Kidney (tissue), 14 donors: ENCODE results near the gene FAM83E. TPM values are rescaled to one million over a fixed set of nuclear protein-coding genes. Genes with fewer than 3 reads are reported as not detected.

ENCODE experiments used
- DNase-seq, 5 donors: peaks; one replicate each; pipeline ENCODE4 v3.0.0-alpha.2; 2013 to 2020
- FAIRE-seq: peaks from 2 replicates; lab custom pipeline; 2012; peaks lifted over from hg19 to GRCh38; lab: Jason Lieb, UNC
- H3K27ac ChIP-seq, 2 donors: one replicate each; pipeline ENCODE4 v1.7.0; 2013; ENCODE audit warnings: low read depth in 2 of 2, low read length in 2 of 2, inconsistent platforms in 1 of 2
- H3K27me3 ChIP-seq: one replicate; pipeline ENCODE4 v1.7.1; 2013; ENCODE audit warnings: low read length, inconsistent platforms; ENCODE audit not compliant: control insufficient read depth, insufficient read depth
- H3K36me3 ChIP-seq, 3 donors: one replicate each; pipeline versions ENCODE4 v1.7.0 to v1.7.1; 2013; ENCODE audit warnings: low read length in 3 of 3, control low read depth in 1 of 3, inconsistent platforms in 1 of 3; ENCODE audit not compliant: insufficient read depth in 3 of 3, control insufficient read depth in 2 of 3
- H3K4me1 ChIP-seq, 3 donors: one replicate each; pipeline versions ENCODE4 v1.7.0 to v1.7.1; 2013; ENCODE audit warnings: low read length in 3 of 3, inconsistent platforms in 1 of 3, low read depth in 1 of 3; ENCODE audit not compliant: control insufficient read depth in 2 of 3, insufficient read depth in 2 of 3
- H3K4me3 ChIP-seq, 3 donors: one replicate each; pipeline versions ENCODE4 v1.7.0 to v1.8.1; 2013; ENCODE audit warnings: low read length in 3 of 3, control low read depth in 1 of 3, inconsistent platforms in 1 of 3
- H3K9ac ChIP-seq, 3 donors: one replicate each; pipeline versions ENCODE4 v1.7.0 to v1.7.1; 2013; ENCODE audit warnings: low read length in 3 of 3, control low read depth in 1 of 3, inconsistent platforms in 1 of 3
- H3K9me3 ChIP-seq, 3 donors: one replicate each; pipeline versions ENCODE4 v1.7.0 to v1.7.1; 2013; ENCODE audit warnings: low read length in 3 of 3, control low read depth in 1 of 3, inconsistent platforms in 1 of 3; ENCODE audit not compliant: control insufficient read depth in 2 of 3, insufficient read depth in 1 of 3
- intact Hi-C: fragments of 100-400 bp; cut with DNase I; formaldehyde crosslinking; loops from one replicate; pipeline ENCODE4 v1.11.1; 2022
- polyA plus RNA-seq: library from polyadenylated mRNA; stranded (reverse); fragments of 350-450 nt; fragmentation: Illumina TruSeq; extraction: RNeasy Lipid Tissue Mini Kit (QIAGEN cat#74804); gene quantifications from one replicate; pipeline ENCODE4 v1.2.3, GENCODE V29; 2014; ENCODE audit warnings: low read depth, low replicate concordance; ENCODE audit not compliant: insufficient read depth
- total RNA-seq: library from RNA; stranded (reverse); fragmentation: NEBNext Ultra II Directional; extraction: Animal tissue kit (Norgen Biotek cat#: 25700); gene quantifications from one replicate; pipeline ENCODE4 v1.2.1, GENCODE V29; 2021
- TF ChIP-seq, protein P1 (sequence below): IDR thresholded peaks from 3 replicates; pipeline ENCODE4 v1.5.1; 2012; ENCODE audit warnings: mild to moderate bottlenecking, moderate library complexity, borderline replicate concordance; ENCODE audit not compliant: insufficient read depth; ENCODE audit errors: extremely low read depth
- donor health status: control.
- donor health status: control.
- donor health status: control.
- donor health status: control.
- donor health status: control.
- donor health status: DM: yes; HTN: yes; CAD: no.
- donor health status: Normal renal cell carcinoma (clear cell type).

FAM83E gene
- total and polyA plus RNA-seq, 2 donors from 2014 or later = 0.41 to 15.9 TPM

DNA sequence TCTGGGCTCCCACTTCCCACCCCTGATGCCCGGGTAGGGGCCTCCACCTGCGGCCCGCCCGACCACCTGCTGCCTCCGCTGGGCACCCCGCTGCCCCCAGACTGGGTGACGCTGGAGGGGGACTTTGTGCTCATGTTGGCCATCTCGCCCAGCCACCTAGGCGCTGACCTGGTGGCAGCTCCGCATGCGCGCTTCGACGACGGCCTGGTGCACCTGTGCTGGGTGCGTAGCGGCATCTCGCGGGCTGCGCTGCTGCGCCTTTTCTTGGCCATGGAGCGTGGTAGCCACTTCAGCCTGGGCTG lies 14.4 kb upstream of the FAM83E start:
- H3K27me3 ChIP-seq = no peaks in the 10 kb centered on the region
- intact Hi-C loops = no loop called here
- FAIRE-seq (no peak), DNase-seq (peak in 1 of 5 donors; percentile 80)
- H3K9me3 ChIP-seq = no peaks in the 10 kb centered on the region
- H3K36me3 ChIP-seq = peaks cover 0 to 6% (median 5%) of the 10 kb centered on the region in 3 donors
- TF ChIP-seq, protein P1, sequence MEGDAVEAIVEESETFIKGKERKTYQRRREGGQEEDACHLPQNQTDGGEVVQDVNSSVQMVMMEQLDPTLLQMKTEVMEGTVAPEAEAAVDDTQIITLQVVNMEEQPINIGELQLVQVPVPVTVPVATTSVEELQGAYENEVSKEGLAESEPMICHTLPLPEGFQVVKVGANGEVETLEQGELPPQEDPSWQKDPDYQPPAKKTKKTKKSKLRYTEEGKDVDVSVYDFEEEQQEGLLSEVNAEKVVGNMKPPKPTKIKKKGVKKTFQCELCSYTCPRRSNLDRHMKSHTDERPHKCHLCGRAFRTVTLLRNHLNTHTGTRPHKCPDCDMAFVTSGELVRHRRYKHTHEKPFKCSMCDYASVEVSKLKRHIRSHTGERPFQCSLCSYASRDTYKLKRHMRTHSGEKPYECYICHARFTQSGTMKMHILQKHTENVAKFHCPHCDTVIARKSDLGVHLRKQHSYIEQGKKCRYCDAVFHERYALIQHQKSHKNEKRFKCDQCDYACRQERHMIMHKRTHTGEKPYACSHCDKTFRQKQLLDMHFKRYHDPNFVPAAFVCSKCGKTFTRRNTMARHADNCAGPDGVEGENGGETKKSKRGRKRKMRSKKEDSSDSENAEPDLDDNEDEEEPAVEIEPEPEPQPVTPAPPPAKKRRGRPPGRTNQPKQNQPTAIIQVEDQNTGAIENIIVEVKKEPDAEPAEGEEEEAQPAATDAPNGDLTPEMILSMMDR = no peak
- H3K4me3 ChIP-seq = no peak overlapping the region
- no peak overlapping the region for H3K9ac ChIP-seq
- peaks cover 3 to 30% (median 20%) of the 10 kb centered on the region in 3 donors for H3K4me1 ChIP-seq
- H3K27ac ChIP-seq = no peak overlapping the region

- TF ChIP-seq, protein P1 = no peak
- peaks cover 0 to 6% (median 5%) of the 10 kb centered on the region in 3 donors for H3K36me3 ChIP-seq
- no peaks in the 10 kb centered on the region for H3K9me3 ChIP-seq
- H3K27me3 ChIP-seq = no peaks in the 10 kb centered on the region
- peaks cover 0 to 27% (median 16%) of the 10 kb centered on the region in 3 donors for H3K4me1 ChIP-seq
- intact Hi-C loops = no loop called here
- H3K27ac ChIP-seq = no peak overlapping the region
- no peak overlapping the region for H3K4me3 ChIP-seq
- FAIRE-seq (no peak), DNase-seq (peak in 2 of 5 donors; percentile 73 to 82)
- H3K9ac ChIP-seq = no peak overlapping the region
Measured at GRCh38 chr19:48628486-48629296, 13.8 kb upstream of the FAM83E start.

DNA sequence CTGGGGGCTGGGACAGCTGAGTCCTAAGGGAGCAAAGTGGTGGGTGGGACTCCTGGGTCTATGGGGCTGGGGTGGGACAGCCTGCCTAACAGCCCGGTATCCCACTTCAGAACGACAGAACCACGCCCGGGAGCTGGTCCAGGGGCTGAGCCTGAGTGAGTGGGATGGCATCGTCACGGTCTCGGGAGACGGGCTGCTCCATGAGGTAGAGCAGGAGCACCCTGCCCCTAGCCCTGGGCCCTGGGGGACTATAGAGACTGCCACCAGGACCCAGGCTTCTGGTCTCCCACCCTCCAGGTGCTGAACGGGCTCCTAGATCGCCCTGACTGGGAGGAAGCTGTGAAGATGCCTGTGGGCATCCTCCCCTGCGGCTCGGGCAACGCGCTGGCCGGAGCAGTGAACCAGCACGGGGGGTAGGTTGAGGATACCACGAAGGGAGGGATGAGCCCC lies 13.0 kb upstream of the FAM83E start:
- Histone ChIP-seq H3K4me3 (no peak overlapping the region), H3K27me3 (no peaks in the 10 kb centered on the region), H3K9me3 (no peaks in the 10 kb centered on the region), H3K9ac (no peak overlapping the region), H3K4me1 (peaks cover 3 to 25% (median 14%) of the 10 kb centered on the region in 3 donors), H3K36me3 (peaks cover 0 to 6% (median 3%) of the 10 kb centered on the region in 3 donors), H3K27ac (no peak overlapping the region)
- peak in 2 of 5 donors; percentile 51 to 77 for DNase-seq
- FAIRE-seq = no peak
- TF ChIP-seq, protein P1 = no peak
- intact Hi-C loops = no loop called here
